Urothelium cell line (cell line): ENCODE data around the gene FMNL2.

Experiments
- DNase-seq: peaks from one replicate; pipeline ENCODE4 v3.0.0; 2011; ENCODE audit warnings: low spot score, mixed read lengths
- FAIRE-seq: peaks from 2 replicates; lab custom pipeline; 2011; peaks lifted over from hg19 to GRCh38; lab: Jason Lieb, UNC

FMNL2 gene

DNA sequence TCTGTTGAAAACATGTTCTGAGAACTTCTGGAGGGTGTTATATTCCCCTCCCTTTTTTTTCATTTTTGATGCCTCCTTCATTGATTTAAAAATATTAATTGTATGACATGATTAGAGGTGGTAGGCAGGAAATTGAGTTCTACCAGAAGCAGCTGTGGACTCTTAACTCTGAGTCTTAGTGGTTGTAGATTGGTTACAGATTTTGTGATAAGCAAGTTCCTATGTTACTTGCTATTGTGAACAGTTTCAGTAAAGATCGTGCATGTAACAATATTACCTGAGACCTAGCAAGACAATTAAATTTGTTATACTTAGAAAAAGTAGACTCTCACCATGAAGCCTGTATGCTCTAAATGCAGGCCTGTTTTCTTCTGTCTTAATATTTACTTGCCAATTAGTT, 294.2 kb downstream of the FMNL2 start:
- FAIRE-seq, result no peak
- DNase-seq, result no peak

DNA sequence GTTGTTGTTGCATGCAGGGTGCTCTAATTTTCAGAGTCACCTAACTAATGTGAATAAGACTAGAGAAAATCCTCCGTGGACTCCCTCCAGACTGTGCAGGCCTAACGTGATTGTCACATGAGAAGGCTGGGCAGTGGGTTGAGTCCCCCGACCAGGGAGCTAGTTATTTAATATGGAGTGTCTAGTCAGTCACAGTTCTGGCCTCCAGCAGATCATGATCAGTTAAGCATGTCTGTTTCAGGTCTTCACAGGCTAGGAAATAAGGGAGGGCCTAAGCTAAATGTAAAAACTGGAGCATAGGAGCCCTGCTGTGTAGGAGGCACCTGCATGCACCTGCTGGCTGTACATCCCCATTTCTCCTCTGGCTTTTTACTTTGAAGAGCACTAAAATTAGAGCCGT, 295.5 kb downstream of the FMNL2 start:
- FAIRE-seq, result no peak

DNA sequence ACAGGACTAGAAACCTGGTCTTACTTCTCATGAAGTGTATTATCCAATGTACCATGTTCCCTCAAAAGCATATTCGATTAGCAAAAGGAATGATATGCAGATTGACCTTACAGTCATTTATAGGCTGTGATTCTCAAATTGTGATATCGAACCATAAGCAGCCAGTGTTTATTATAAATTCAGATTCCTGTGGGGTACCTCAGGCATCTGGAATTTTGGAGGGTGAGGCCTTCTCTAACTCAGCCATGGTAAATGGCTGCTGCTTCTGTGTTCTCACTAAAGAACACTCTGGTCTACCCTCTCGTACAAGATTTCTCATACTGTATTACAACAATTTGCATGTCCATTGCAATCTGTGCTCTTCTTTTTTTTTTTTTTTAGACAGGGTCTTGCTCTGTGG, 297.8 kb downstream of the FMNL2 start:
- FAIRE-seq, result no peak

More for the DNA sequence above, 295.5 kb downstream of the FMNL2 start:
- no peak for DNase-seq

GRCh38 chr2:152635635-152636298, 300.8 kb downstream of the FMNL2 start:
- no peak for FAIRE-seq
- peak; percentile 69 for DNase-seq

More for the DNA sequence above, 297.8 kb downstream of the FMNL2 start:
- DNase-seq, result no peak

- FAIRE-seq, result no peak
Measured at GRCh38 chr2:152637251-152637650, 302.3 kb downstream of the FMNL2 start.

GRCh38 chr2:152638056-152638455, 303.1 kb downstream of the FMNL2 start:
- DNase-seq (no peak), FAIRE-seq (no peak)

More at GRCh38 chr2:152637251-152637650, 302.3 kb downstream of the FMNL2 start:
- DNase-seq, result no peak

DNA sequence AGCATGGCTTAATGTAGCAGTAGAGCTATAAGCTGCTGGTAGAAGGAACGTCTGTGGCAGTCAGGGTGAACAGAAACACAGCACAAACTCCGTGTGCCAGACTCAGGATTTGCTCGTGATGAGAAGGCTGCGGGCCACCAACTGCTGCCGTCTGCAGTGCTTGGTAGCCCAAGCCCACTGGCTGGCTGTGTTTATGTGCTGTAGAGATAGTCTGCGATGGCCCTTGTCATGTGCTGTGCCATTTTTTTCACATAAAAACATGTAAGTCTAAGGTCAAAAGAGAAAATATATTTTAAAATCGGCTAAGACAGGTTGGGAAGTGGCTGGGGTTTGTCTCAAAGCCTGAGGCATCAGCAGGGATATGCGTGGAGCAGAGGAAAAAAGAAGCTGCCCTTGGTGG, 303.6 kb downstream of the FMNL2 start:
- FAIRE-seq, result no peak

GRCh38 chr2:152644189-152644873, 309.4 kb downstream of the FMNL2 start:
- no peak for FAIRE-seq
- no peak for DNase-seq

More for the DNA sequence above, 303.6 kb downstream of the FMNL2 start:
- DNase-seq, result no peak

- DNase-seq (no peak), FAIRE-seq (no peak)
Measured at GRCh38 chr2:152646264-152646663, 311.3 kb downstream of the FMNL2 start.

DNA sequence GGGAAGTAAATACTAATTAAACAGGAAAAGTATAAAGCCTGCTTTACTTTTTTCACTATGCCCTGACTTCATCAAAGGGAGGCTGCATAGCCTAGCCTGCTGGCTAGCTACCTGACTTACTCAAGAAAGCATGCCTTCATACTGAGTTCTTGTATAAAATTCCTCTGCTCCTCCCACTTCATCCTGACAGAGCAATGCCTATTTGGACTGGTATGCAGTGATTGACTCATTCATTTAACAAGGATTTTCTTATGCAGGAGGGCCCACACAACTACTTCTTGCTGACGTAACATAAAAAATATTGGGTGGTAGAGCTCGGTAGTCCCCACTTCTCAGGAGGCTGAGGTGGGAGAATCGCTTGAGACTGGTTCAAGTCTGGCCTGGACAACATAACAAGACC, 311.8 kb downstream of the FMNL2 start:
- DNase-seq (peak; percentile 37), FAIRE-seq (no peak)

DNA sequence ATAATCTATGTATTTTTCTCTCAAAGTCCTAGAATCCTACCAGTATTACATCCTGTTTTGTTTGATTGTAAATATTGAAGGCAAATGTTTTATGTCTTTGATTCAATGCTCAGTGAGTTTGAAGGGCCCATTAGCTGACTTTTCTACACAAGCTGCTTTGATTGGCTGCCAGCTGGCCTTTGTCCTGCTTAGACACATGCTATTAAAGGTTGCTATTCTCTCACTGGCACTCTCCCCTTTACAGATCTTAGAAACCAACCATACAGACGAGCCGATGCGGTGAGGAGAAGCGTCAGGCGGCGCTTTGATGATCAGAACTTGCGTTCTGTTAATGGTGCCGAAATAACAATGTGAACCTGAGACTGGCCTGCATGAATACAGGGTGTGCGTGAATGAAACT, 312.6 kb downstream of the FMNL2 start:
- FAIRE-seq, result no peak
- no peak for DNase-seq

- DNase-seq (no peak), FAIRE-seq (no peak)
Measured at GRCh38 chr2:152648336-152648735, 313.4 kb downstream of the FMNL2 start.

DNA sequence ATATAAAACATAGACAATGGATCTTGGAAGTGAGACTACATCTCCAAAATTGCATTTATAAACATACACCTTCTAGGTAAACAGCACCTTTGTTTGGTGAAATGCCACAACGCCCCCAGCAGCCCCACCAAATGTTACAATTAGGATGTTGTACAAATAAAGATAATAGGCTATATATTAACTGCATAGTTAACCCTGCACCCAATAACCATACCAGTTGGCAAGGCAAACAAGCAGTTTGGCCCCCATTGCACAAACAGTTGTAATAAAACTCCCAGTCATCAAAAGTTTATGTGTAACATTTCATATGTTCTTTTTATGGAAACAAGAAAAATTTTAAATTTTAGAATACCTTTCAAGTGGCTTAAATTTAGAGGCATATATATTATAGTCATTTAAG, 315.0 kb downstream of the FMNL2 start:
- DNase-seq (no peak), FAIRE-seq (no peak)

DNA sequence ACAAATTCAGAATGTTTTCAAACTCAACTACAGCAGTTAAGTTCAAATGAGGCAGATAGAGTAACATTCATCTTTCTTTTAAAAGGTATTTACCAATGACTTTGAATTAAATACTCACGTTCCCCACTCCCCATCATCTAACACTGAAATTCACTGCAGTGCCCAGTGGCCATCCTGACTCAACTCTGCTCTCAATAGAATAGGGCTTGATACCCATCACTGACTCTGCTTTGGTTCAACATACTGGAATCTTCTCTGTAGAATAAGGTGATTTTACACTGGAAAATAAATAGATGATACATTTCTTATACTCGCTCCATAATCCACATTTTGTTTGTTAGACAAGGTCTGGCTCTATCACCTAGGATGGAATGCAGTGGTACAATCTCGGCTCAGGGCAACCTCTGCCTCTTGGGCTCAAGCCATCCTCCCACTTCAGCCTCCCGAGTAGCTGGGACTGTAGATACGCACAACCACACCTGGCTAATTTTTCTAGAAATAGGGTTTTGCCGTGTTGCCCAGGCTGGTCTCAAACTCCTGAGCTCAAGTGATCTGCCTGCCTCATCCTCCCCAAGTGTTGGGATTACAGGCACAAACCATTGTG, 315.9 kb downstream of the FMNL2 start:
- DNase-seq (no peak), FAIRE-seq (no peak)

- DNase-seq (no peak), FAIRE-seq (no peak)
Measured at GRCh38 chr2:152651834-152652233, 316.9 kb downstream of the FMNL2 start.

DNA sequence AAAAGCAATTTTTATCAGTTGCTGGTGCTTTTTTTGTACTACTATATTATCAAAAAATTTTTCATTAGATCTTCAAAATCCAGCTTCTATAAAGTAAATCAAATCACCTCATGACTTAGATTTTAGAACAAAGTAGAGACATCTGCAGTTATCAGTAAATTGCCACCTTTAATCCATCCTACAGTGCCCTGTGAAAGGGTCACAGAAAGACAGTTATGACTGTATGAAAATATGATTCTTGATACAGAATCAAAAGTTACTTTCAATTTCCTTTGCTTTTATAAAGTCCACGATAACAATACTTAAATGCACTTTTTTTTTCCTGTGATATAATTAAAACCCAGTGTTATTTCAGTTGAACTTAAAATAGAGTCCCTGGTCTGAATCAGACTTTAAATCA, 320.9 kb downstream of the FMNL2 start:
- FAIRE-seq (no peak), DNase-seq (no peak)

DNA sequence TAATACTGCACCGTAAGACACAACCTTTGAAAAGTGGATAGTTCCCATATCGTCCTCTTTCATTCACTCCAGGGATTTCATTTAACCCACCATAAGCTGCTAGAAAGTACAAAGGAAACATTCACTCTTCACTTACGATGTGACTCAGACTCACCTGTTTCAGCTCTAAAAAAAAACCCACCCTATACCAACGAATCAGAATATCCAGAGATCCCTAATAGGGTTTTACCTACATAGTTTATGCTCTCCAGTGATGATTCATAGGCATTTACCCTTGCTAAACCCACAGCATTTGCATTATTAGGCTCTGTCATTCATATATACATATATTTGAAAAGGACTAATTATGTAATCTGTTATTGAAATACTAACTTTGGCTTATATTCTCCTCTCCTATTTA, 322.1 kb downstream of the FMNL2 start:
- DNase-seq, result no peak
- FAIRE-seq, result no peak

- FAIRE-seq, result no peak
- DNase-seq, result no peak
Measured at GRCh38 chr2:152658221-152658620, 323.2 kb downstream of the FMNL2 start.

GRCh38 chr2:152661076-152661475, 326.1 kb downstream of the FMNL2 start:
- DNase-seq (no peak), FAIRE-seq (no peak)

- no peak for DNase-seq
- no peak for FAIRE-seq
Measured at GRCh38 chr2:152664725-152665124, 329.8 kb downstream of the FMNL2 start.

DNA sequence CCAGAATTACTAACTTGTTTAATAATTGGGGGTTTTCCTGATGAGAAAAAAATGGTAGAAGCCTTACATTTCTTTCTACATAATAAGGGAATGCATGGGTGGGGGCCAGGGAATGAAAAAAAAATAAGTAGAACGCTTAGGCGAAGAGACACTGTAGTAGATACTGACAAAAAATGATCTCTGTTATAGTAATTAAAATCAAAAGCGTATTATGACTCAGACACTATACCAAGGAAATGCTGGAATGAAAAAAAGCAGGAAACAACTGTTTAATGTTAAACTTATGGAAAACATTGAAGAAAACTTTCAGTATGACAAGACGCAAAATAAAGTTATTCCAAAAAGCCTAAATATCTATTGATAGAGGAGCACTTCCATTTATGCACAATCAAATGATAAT, 339.4 kb downstream of the FMNL2 start:
- DNase-seq (no peak), FAIRE-seq (no peak)

DNA sequence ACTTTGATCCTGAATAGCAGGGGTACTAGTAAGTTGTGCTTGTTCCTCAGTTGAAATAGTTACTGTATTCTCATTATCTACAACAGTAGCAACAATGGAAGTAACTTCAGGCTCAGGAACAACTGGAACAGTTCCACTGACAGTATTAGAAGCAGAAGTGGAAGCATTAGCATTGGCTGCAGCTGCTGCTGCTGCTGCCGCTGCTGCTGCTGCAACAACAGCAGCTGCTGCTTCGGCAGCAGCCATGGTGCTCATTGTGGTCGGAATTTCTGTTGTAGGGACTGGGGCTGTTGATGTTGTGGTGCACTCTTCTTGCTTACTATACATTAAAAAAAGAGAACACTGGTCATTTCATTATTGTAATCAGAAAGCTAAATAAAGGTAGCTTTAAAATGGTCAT, 341.5 kb downstream of the FMNL2 start:
- no peak for DNase-seq
- FAIRE-seq, result no peak
